NCI-H1930 (cell line): Measurements from ENCODE around the gene PELI3.
"Not testable (repeated sequence)": the region's sequence is repeated elsewhere in the genome, so short reads cannot be mapped to it uniquely, and the experiment has no call there.

ENCODE experiments used
- DNase-seq, 2 experiments: peaks; one replicate each; lab custom pipeline; 2025; lab: John Stamatoyannopoulos, UW

PELI3 gene

GRCh38 chr11:66466225-66467033, at the start of gene PELI3:
PELI3 (plus strand) TSS chr11:66466905; CDS start chr11:66468129, 1,224 bp downstream.
- DNase-seq, result peak; percentile 70 to 81

DNA sequence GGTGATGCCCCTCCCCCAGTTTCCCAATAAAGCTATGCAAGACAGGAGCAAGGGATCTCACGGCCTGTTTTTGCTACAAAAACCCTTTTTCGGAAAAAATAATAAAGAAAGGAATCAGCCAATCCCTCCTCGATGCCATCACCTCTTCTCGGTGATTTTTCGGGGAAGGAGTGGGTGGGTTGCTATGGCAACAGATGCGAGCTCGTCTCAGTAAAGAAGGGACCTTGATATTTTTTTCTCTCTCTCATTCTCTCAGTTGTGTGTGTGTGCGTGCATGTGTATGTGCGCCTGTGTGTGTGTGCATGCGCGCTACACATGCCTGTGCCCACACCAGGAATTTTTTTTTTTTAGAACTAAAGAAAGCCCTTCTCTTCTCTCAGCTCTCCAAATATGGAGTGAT, 49.7 kb upstream of the PELI3 start:
- no peak for DNase-seq

DNA sequence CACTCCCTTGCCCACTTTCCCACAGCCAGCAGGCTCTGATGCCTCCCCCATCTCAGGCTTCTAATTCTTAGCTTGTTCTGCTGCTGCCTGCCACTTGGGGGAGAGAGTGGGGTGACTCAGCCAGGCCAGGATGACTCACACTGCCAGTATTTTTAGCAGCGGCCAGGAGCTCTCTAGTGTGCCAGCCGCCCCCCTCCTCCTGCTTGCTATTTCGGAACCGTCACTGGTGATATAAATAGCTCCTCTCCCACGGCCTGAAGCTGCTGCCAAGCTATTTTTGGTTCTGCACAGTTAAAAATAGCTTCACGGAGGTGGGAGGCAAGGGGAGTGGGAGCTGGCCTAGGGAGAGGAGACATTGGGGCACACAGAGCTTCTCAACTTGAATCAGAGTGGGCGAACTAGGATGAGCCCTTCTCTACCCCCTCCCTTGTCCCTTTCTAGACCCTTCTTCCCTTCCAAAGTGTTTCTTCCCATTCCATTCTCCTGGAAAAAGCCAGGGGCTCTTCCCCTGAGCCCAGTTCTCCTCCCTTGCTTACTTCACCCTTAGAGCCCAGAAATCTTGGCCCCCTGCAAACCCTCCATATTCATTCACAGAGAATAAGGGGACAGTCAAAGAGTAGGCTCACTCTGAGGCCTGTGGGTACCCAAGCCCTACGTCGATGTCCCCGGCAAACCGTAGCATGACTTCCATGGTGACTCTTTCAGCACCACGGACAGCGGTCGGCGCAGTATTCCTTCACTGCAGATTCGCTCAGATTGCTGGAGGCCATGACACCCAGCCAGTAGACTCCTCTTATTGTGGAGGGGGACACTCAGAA, 48.3 kb upstream of the PELI3 start:
- peak in 1 of 2 experiments; percentile 18 for DNase-seq

GRCh38 chr11:66418986-66419308, 47.8 kb upstream of the PELI3 start:
- no peak for DNase-seq

DNA sequence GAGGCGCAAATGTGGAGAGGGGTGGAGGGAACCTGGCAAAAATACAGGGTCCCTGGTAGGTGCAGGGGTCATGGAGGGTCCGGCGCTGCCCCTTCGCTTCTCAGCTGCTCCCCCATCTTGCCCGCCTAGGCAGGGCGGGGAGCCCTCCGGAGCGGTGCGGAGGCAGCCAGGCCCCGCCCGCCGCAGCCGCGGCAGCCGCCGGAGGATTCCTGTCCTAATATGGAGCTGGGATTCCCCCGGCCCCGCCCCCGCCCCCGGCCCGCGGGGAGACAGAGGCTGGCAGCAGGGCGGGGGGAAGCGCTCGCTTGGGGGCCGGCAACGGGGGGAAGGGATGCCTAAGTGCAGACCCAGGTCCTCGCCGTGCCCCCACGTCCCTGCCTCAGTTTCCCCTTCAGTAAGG, 46.9 kb upstream of the PELI3 start:
- peak in 1 of 2 experiments; percentile 32 for DNase-seq

DNA sequence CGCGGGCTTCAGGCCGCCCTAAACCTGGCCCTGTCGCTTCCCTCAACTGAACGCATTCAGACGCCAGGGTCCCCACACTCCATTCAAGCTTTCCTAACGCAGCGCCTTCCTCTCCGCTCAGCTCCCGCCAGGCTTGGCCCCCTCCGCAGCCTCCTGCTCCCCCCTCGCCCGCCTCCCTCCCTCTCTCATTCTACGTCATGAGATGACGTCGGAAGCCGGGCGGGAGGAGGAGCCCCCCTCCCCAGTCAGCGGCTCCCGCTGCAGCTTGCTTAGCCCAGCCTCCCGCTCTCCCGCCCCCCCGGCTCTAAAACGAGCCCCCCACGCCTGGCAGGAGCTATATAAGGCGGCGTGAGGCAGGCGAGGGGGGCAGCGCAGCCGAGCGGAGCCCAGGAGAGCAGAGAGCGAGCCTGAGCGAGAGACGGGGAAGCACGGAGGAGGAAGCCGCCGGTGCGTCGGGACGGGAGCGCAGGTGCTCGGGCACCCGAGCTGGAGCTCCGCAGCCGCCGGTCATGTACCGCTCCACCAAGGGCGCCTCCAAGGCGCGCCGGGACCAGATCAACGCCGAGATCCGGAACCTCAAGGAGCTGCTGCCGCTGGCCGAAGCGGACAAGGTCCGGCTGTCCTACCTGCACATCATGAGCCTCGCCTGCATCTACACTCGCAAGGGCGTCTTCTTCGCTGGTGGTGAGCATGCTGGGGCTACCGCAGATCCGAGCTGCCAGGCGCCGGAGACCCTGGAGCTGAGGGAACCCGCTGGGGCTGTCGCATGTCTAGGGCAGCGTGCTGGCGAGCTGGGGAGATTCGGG, 45.8 kb upstream of the PELI3 start, which contains the start of gene NPAS4:
Gene NPAS4 (plus strand): TSS at position 365 of the 806 bp plus-strand sequence. CDS start 145 bp downstream, at position 510.
- peak; percentile 58 to 77 for DNase-seq

DNA sequence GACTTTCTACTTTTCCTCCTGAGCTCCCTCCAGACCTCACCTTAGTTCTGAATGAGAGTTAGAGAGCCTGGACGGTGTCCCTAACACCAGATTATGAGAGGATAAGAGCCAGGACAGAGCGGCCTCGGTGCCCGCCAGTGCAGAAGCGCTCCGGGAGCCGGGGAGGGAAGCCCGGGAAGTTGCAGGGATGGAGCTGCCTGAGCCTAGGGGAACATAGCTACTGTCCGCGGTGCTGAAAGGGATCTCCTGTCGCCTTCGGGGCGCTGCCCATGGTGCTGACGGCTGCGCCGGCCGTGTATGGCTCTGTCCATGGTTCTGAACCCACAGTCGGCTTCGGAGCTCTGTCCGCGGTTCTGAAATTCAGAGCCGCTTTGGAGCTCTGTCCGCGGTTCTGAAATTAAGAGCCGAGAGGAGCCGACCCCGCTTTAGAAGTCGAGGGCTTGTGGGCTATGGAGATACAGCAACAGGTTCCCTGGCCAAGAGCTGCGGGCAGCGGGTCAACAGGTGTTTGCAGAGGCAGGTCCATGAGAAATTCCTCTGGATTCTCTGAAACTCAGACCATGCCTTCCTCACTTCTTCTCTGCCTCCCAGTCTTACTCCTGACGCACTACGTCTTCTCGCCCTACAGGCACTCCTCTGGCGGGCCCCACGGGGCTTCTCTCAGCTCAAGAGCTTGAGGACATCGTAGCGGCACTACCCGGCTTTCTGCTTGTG, 45.1 kb upstream of the PELI3 start:
- no peak for DNase-seq

DNA sequence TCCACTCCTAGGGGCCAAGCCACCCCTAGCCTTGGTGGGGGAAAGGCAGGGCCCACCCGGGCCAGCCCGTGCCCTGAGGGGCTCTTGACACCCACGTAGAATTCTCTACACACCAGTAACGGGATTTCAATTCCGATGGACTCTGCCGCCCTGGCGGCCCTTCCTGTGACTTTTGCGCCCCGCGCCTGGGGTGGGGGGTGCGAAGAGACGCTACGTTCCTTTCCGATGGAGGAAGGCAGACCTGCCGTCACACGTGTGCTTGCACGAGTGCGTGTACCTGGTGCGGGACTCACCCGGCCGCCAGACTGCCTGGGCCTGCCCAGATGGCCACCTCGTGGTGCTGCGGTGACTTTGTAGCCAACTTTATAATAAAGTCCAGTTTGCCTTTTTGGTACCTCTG, 40.4 kb upstream of the PELI3 start:
- DNase-seq, result no peak

DNA sequence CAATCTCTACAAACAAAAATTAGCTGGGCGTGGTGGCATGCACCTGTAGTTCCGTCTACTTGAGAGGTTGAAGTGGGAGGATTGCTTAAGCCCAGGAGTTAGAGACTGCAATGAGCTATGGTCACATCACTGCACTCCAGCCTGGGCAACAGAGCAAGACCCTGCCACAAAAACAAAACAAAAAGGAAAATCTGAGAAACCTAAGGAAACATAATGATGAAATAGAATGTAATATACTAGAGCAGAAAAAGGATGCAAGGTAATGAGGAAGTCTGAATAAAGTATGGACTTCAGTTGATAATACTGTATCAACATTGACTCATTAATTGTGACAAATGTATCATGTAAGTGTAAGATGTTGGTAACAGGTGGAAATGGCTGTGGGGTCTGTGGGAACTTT, 37.8 kb upstream of the PELI3 start:
- DNase-seq, result no peak

GRCh38 chr11:66429983-66430602, 36.6 kb upstream of the PELI3 start:
- peak; percentile 52 to 76 for DNase-seq

- DNase-seq, result not testable (repeated sequence)
These were observed 35.4 kb upstream of the PELI3 start for GRCh38 chr11:66431287-66431686.

GRCh38 chr11:66431871-66432329, 34.8 kb upstream of the PELI3 start:
- not testable (repeated sequence) for DNase-seq

GRCh38 chr11:66432597-66432996, 34.1 kb upstream of the PELI3 start:
- DNase-seq, result no peak

DNA sequence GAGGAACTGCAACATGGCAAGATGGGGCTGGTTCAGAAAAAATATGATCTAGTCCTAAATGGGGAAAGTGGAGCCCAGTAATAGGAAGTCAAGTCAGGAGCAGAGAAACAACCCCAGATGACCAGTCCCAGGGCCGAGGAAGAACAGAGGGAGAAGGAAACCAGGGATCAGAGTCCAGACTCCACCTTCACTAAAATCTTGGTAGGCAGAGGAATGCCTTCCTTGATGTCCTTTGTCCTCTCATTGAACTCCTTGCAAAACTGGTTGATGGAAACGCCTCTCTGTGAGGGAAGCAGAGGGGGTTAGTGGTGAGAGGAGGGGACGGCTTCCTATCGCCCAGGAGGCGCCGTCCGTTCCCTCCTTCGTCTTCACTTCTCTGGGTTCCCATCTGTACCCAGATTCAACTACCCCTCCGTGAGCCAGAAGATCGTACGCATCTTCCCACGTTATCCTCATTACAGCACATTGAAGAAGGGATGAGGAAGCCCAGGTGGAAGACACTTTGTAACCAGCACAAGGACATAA, 28.7 kb upstream of the PELI3 start:
- DNase-seq, result no peak

DNA sequence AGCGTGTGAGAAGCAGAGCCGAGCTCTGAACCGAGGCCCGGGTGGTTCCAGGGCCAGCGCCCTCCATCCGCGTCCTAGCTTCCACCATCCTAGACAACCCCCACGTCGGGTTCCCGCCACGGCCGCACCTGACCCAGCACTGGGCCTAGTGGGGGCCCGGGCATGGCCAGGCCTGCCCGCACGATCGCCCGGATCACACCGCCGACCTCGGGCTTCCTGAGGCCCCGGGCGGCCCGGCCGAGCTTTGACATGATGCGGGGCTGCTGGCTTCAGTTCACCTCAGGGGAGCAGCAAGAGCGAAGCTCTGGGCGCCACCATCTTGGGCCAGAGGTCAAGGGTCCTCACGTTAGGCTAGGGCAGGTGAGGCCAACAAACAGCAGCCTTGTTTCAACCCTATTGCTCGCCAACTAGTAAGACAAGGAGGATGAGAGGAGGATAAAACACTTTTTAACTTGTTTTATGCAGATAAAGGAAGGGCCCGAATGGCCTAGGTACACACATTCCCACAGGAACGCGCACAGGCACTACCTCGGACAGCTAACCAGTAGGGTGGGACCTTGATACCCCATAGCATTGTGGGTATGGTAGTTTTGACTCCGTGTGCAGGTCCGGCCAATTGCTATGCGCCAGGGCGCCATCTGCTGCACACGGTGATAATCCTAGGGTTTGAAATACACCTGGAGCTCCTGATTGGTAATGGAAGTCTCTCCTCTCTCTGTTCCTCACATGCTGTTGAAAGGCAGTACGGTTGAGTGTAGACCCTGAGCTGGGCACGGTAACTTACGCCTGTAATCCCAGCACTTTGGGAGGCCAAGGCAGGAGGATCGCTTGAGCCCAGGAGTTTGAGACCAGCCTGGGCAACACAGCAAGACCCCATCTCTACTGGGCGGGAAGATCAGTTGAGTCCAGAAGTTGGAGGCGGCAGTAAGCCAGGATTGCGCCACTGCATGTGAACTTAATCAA, 27.9 kb upstream of the PELI3 start, which contains the start of gene MRPL11:
Gene MRPL11 (minus strand): TSS at position 345 of the 963 bp plus-strand sequence. CDS start 94 bp downstream, at position 251.
- DNase-seq, result peak; percentile 91

GRCh38 chr11:66440101-66440939, 26.4 kb upstream of the PELI3 start:
- DNase-seq, result not testable (repeated sequence)

DNA sequence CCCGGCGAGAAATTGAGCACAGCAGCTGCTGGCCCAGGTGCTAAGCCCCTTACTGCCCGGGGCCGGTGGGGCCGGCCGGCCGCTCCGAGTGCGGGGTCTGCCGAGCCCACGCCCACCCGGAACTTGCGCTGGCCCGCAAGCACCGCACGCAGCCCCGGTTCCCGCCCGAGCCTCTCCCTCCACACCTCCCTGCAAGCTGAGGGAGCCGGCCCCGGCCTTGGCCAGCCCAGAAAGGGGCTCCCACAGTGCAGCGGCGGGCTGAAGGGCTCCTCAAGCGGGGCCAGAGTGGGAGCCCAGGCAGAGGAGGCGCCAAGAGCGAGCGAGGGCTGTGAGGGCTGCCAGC, 25.8 kb upstream of the PELI3 start:
- DNase-seq, result not testable (repeated sequence)

GRCh38 chr11:66443602-66444001, 23.1 kb upstream of the PELI3 start:
- no peak for DNase-seq

DNA sequence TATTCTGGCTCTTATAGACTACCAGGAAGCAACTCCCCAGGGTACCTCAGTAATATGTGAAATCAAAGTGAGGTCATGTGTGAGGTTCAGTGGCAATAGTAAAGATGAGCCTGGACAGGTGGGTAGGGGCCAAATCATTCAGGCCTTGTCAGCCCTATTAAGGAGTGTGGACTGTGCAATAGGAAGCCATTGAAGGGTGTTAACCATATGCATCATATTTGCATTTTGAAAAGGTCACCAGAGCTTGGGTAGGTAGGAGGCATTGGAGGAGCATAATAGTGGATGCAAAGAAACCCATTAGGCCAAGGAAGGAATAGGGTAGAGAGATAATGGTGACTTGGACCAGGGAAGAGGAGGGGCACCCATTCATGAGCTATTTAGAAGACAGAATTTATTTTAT, 19.7 kb upstream of the PELI3 start:
- no peak for DNase-seq
